GM12878 (cell line): ENCODE measurements around the gene SH3BGRL2.

Experiments used
- PAX8 ChIP-seq: fragments of 450-650 bp; IDR thresholded peaks from 2 replicates; pipeline ENCODE4 v1.6.1; 2017; ENCODE audit warnings: mild to moderate bottlenecking, moderate library complexity
- REST ChIP-seq: IDR thresholded peaks from 2 replicates; pipeline ENCODE4 v1.6.1; 2012; ENCODE audit warnings: mild to moderate bottlenecking, low read depth, low read length

- no peak for TF ChIP-seq PAX8
- no peak for TF ChIP-seq REST
Observed at GRCh38 chr6:79706527-79706926, 75.4 kb downstream of the SH3BGRL2 start.
